C4-2B (cell line): Measurements from ENCODE around the gene ARSK.

ENCODE experiments used
- ZFX ChIP-seq: fragments of 450-650 bp; IDR thresholded peaks from 2 replicates; pipeline ENCODE4 v1.6.1; 2017
- TF ChIP-seq, protein P1 (sequence below): fragments of 450-650 bp; conservative IDR thresholded peaks from 2 replicates; pipeline ENCODE4 v1.5.1; 2017; ENCODE audit warnings: mild to moderate bottlenecking

DNA sequence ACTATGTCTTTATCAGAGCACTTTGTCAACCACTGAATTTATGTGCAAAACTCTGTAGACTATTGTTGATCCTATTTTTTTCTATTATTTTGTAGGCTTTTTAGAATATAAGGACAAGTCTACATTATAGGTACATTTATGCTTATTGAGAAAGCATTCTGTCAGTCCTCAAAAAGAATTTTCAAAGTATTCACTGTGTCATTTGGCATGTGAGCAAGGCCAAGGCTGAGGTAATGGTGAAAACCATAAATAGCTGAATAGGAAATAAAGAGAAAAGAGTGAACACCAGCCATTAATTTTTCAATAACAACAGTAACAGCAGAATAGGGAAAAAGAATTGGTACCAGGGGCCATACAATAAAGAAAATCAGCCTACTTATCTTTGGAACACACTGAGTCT, 21.1 kb upstream of the ARSK start:
- TF ChIP-seq, protein P1, sequence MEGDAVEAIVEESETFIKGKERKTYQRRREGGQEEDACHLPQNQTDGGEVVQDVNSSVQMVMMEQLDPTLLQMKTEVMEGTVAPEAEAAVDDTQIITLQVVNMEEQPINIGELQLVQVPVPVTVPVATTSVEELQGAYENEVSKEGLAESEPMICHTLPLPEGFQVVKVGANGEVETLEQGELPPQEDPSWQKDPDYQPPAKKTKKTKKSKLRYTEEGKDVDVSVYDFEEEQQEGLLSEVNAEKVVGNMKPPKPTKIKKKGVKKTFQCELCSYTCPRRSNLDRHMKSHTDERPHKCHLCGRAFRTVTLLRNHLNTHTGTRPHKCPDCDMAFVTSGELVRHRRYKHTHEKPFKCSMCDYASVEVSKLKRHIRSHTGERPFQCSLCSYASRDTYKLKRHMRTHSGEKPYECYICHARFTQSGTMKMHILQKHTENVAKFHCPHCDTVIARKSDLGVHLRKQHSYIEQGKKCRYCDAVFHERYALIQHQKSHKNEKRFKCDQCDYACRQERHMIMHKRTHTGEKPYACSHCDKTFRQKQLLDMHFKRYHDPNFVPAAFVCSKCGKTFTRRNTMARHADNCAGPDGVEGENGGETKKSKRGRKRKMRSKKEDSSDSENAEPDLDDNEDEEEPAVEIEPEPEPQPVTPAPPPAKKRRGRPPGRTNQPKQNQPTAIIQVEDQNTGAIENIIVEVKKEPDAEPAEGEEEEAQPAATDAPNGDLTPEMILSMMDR = no peak
- no peak for TF ChIP-seq ZFX
